K562 (cell line): ENCODE data around the gene PPP1R37. TPM values are rescaled to one million over a fixed set of nuclear protein-coding genes. Genes with fewer than 3 reads are reported as not detected.

Experiments used
- ARID4B ChIP-seq: sonication (generic); formaldehyde crosslinking; IDR thresholded peaks from 2 replicates; pipeline ENCODE4 v1.8.0; 2022; ENCODE audit warnings: mild to moderate bottlenecking, missing genetic modification reagents
- CBFA2T3 ChIP-seq: fragments of 450-650 bp; IDR thresholded peaks from 2 replicates; pipeline ENCODE4 v1.6.1; 2017
- DDX20 ChIP-seq: fragments of 450-650 bp; IDR thresholded peaks from 2 replicates; pipeline ENCODE4 v1.6.1; 2016; ENCODE audit warnings: missing genetic modification characterization, low read depth, mild to moderate bottlenecking, missing compliant biosample characterization, moderate library complexity
- ELF2 ChIP-seq: fragments of 250-450 bp; sonication (Bioruptor Pico); IDR thresholded peaks from 2 replicates; pipeline ENCODE4 v1.5.0; 2021; ENCODE audit warnings: mild to moderate bottlenecking
- ETV1 ChIP-seq: fragments of 450-650 bp; conservative IDR thresholded peaks from 2 replicates; pipeline ENCODE4 v1.6.1; 2016; ENCODE audit warnings: missing genetic modification characterization, control low read depth, low read depth, missing compliant biosample characterization
- ETV6 ChIP-seq, 3 experiments: fragments of 150-350 bp in 1 of 3; sonication (generic) in 1 of 3; formaldehyde crosslinking in 1 of 3; IDR thresholded peaks; 2 replicates each; pipeline versions ENCODE4 v1.6.1 to v1.8.0; 2014 to 2022; ENCODE audit warnings: borderline replicate concordance in 2 of 3, low read depth in 2 of 3, antibody characterized with exemption in 1 of 3, low read length in 1 of 3, mild to moderate bottlenecking in 1 of 3, missing genetic modification reagents in 1 of 3
- MXD1 ChIP-seq: fragments of 250-450 bp; sonication (Bioruptor Pico); IDR thresholded peaks from 2 replicates; pipeline ENCODE4 v1.8.0; 2021; ENCODE audit warnings: borderline replicate concordance, mild to moderate bottlenecking, moderate library complexity; ENCODE audit not compliant: poor library complexity, severe bottlenecking
- NFIC ChIP-seq: fragments of 450-650 bp; IDR thresholded peaks from 2 replicates; pipeline ENCODE4 v1.6.1; 2017; ENCODE audit warnings: mild to moderate bottlenecking, inconsistent platforms
- SMAD4 ChIP-seq: fragments of 250-450 bp; sonication (Bioruptor Pico); conservative IDR thresholded peaks from 2 replicates; pipeline ENCODE4 v1.8.0; 2021; ENCODE audit warnings: inconsistent platforms, mild to moderate bottlenecking, moderate library complexity
- SRSF3 ChIP-seq: fragments of 200-400 bp; formaldehyde crosslinking; IDR thresholded peaks from 2 replicates; pipeline ENCODE4 v1.6.1; 2016; ENCODE audit warnings: mild to moderate bottlenecking, low read length, moderate library complexity; ENCODE audit not compliant: insufficient read depth
- YY1 ChIP-seq, 3 experiments: IDR thresholded peaks; 2 replicates each; pipeline ENCODE4 v1.6.1; 2011; ENCODE audit warnings: low read length in 2 of 3, mild to moderate bottlenecking in 2 of 3, moderate library complexity in 2 of 3, borderline replicate concordance in 1 of 3, control low read depth in 1 of 3, low read depth in 1 of 3; ENCODE audit not compliant: insufficient read depth in 3 of 3, insufficient replicate concordance in 2 of 3, control insufficient read depth in 1 of 3, insufficient read length in 1 of 3; ENCODE audit errors: extremely low read depth in 1 of 3
- ZNF239 ChIP-seq: fragments of 250-450 bp; sonication (Bioruptor Pico); IDR thresholded peaks from 2 replicates; pipeline ENCODE4 v1.4.0; 2020; ENCODE audit warnings: mild to moderate bottlenecking
- ZNF395 ChIP-seq: fragments of 200-800 bp; sonication (Bioruptor generic); IDR thresholded peaks from 2 replicates; pipeline ENCODE4 v1.6.1; 2017; ENCODE audit warnings: missing genetic modification characterization, missing compliant biosample characterization
- polyA plus RNA-seq, 8 experiments: library from polyadenylated mRNA; depleted of rRNA in 4 of 8; stranded (reverse) in 5 of 8; unstranded in 3 of 8; fragments of >200 nt; fragmentation: Nextera tagmentation in 2 of 8; fragmentation: Illumina TruSeq in 1 of 8; extraction: Ambion mirVana in 2 of 8; extraction: Trizol in 1 of 8; gene quantifications; 2 replicates each; pipeline versions ENCODE4 v1.2.1 to v1.2.3, GENCODE V29; 2011 to 2014; ENCODE audit warnings: inconsistent platforms in 1 of 8, missing spikeins in 1 of 8
- total RNA-seq, 7 experiments: library from RNA; depleted of rRNA in 6 of 7; stranded (reverse); fragments of >200 nt in 6 of 7; fragmentation: Illumina TruSeq in 2 of 7; extraction: Trizol in 2 of 7; gene quantifications; 2 replicates each; pipeline versions ENCODE4 v1.2.1 to v1.2.3, GENCODE V29; 2011 to 2021; ENCODE audit warnings: low replicate concordance in 1 of 7
- TF ChIP-seq, protein P1 (sequence below): sonication (generic); formaldehyde crosslinking; IDR thresholded peaks from 2 replicates; pipeline ENCODE4 v1.8.0; 2022; ENCODE audit warnings: mild to moderate bottlenecking, missing genetic modification reagents

PPP1R37 gene
- total and polyA plus RNA-seq, 9 of the 15 experiments (the other 6 are each of a cell fraction or from before 2014, with no cell fraction given) = 0.04 to 20.3 (median 7.3) TPM

- TF ChIP-seq ZNF239 (peak; percentile 17; the same call in 1 of the 2 replicates), CBFA2T3 (no peak), ETV1 (tag) (peak; percentile 70), NFIC (peak; percentile 91), DDX20 (tag) (no peak), ETV6 (IDR thresholded peaks at IDR 0.05; ENCODE audit: borderline replicate concordance in 1 of 2, low read depth in 2 of 2, low read length in 1 of 2) (0 out of 4 replicates have a peak, but pooled peaks of 1 of the 2 experiments have one; percentile 18), ETV6 (CRISPR knock-in tag; IDR thresholded peaks at IDR 0.05; ENCODE audit: borderline replicate concordance) (no peak), MXD1 (CRISPR knock-in tag) (peak; percentile 51), SMAD4 (CRISPR knock-in tag) (peak; percentile 95), ELF2 (CRISPR knock-in tag) (peak; percentile 81), SRSF3 (0 out of 2 replicates have a peak, but pooled peaks have one; percentile 20), YY1 (IDR thresholded peaks at IDR 0.05; ENCODE audit: borderline replicate concordance in 1 of 3, control insufficient read depth in 1 of 3, extremely low read depth in 1 of 3, insufficient read depth in 3 of 3, insufficient read length in 1 of 3, insufficient replicate concordance in 2 of 3, low read depth in 1 of 3, low read length in 2 of 3) (peak in 1 of 3 experiments; percentile 43), ZNF395 (CRISPR knock-in tag) (peak; percentile 76), ARID4B (peak; percentile 96)
- TF ChIP-seq, protein P1, sequence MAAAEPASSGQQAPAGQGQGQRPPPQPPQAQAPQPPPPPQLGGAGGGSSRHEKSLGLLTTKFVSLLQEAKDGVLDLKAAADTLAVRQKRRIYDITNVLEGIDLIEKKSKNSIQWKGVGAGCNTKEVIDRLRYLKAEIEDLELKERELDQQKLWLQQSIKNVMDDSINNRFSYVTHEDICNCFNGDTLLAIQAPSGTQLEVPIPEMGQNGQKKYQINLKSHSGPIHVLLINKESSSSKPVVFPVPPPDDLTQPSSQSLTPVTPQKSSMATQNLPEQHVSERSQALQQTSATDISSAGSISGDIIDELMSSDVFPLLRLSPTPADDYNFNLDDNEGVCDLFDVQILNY (CRISPR knock-in tag) = no peak
Measured at GRCh38 chr19:45092747-45093678, at the start of gene PPP1R37 (continued).
